BLaER1 treated with 17β-estradiol and CSF1 and Interleukin-3, amounts not matched to agents 10 nM and 100 nM (cell line): Measurements from ENCODE around the gene ATP6V1C2.

Experiments
- H3K27ac ChIP-seq, 11 experiments: shearing (Covaris generic); formaldehyde crosslinking; 2 replicates each; pipeline ENCODE4 v1.8.1; 2022
- H3K27me3 ChIP-seq, 11 experiments: shearing (Covaris generic); formaldehyde crosslinking; 2 replicates each; pipeline ENCODE4 v1.8.1; 2022
- H3K36me3 ChIP-seq, 11 experiments: shearing (Covaris generic); formaldehyde crosslinking; 2 replicates each; pipeline ENCODE4 v1.8.1; 2022
- H3K4me1 ChIP-seq, 10 experiments: shearing (Covaris generic); formaldehyde crosslinking; 2 replicates each; pipeline ENCODE4 v1.8.1; 2022
- H3K4me2 ChIP-seq, 11 experiments: shearing (Covaris generic); formaldehyde crosslinking; 2 replicates each; pipeline ENCODE4 v1.8.1; 2022
- H3K4me3 ChIP-seq, 10 experiments: shearing (Covaris generic); formaldehyde crosslinking; 2 replicates each; pipeline ENCODE4 v1.8.1; 2022
- H3K9ac ChIP-seq, 11 experiments: shearing (Covaris generic); formaldehyde crosslinking; 2 replicates each; pipeline ENCODE4 v1.8.1; 2022
- H3K9me3 ChIP-seq, 11 experiments: shearing (Covaris generic); formaldehyde crosslinking; replicated peaks in 1 of 11; 2 replicates each; pipeline ENCODE4 v1.8.1; 2022
- H4K20me1 ChIP-seq, 11 experiments: shearing (Covaris generic); formaldehyde crosslinking; 2 replicates each; pipeline ENCODE4 v1.8.1; 2022
- Cebpa-rat ChIP-seq, 11 experiments: shearing (Covaris generic); IDR thresholded peaks; 2 replicates each; pipeline ENCODE4 v1.8.1; 2022

The ATP6V1C2 gene

DNA sequence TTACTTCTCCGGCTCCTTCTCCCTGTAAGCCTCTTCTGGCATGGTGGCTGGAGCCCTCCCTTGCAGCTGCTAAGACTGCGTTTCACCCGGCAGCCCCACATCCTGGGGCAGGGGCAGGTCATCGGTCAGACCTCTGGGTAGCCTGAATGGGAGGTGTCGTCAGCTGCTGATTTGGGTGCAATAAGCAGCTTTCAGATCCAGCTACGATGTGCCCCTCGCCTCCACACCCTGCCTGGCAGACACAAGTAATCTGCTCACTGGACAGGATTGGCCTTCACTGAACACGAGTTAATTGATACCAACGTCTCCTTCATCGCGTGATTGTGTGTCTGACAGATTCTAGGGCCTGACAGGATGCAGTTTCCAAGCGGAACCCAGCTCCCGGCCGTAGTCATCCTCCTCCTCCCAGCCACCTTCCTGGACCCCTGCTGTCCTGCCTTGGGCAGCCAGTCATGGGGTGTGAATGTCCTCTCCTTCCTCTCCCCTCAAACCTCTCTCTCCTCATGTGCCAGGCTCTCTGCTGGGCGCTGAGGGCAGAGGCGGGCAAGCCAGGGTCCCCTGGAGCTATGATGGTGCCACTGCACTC is 110.1 kb downstream of the ATP6V1C2 start:
- Histone ChIP-seq H3K4me2 (peak overlapping the region; percentile 52 to 92 (median 72); a peak in 20 of 22 replicates), H3K36me3 (no peaks in the 10 kb centered on the region), H3K27me3 (peaks cover 0 to 11% (median 0%) of the 10 kb centered on the region in 11 experiments; a peak in 3 of 22 replicates), H4K20me1 (peaks cover 0 to 19% (median 0%) of the 10 kb centered on the region in 11 experiments; a peak in 2 of 22 replicates), H3K9ac (peak overlapping the region in 6 of 11 experiments; percentile 35 to 64 (median 44); a peak in 7 of 22 replicates), H3K9me3 (peaks cover 0 to 4% (median 0%) of the 10 kb centered on the region in 11 experiments; a peak in 3 of 22 replicates), H3K4me3 (no peak overlapping the region), H3K4me1 (peaks cover 51 to 95% (median 91%) of the 10 kb centered on the region in 10 experiments), H3K27ac (peak overlapping the region in 6 of 11 experiments; percentile 19 to 67 (median 57); a peak in 8 of 22 replicates)
- TF ChIP-seq Cebpa-rat (IDR thresholded peaks at IDR 0.05): no peak

DNA sequence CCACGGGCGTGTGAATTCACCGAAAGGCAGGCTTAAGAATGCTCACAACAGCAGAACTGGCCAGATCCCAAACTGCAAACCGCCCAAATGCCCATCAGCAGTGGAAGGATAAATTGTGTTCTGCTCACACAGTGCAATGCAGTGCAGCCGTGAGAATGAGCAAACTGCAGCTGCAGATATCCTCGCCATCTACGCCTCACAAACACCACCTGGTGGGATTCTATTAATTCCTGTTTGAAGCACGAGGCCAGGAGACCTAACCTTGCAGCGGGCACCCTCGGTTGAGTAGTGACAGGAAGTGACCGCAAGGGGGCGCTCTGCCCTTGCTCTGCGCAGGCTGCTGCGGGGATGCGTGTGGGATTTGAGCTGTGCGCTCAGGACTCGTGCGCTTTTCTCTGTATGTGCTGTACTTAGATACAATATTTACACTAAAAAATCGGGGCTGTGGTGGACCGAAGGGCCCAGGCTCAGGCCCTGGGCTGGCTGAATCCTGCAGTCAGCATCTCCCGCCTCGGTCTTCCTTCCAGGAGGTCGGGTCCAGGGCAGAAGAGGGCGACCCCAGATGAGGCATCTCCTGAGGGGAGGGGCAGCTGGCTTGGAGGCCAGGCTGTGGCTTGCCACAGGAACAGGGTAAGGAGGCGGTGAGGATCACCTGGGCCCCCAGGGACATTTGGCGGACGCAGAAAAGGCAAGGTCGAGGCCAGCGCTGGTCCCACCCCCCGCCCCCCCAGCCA is 110.9 kb downstream of the ATP6V1C2 start:
- Histone ChIP-seq H3K9me3 (no peaks in the 10 kb centered on the region), H3K4me2 (peak overlapping the region; percentile 57 to 92 (median 72)), H3K27ac (peak overlapping the region in 2 of 11 experiments; percentile 59 to 68; a peak in 1 of 22 replicates), H3K4me3 (peak overlapping the region in 1 of 10 experiments; percentile 22; a peak in 1 of 20 replicates), H3K4me1 (peaks cover 44 to 87% (median 82%) of the 10 kb centered on the region in 10 experiments), H4K20me1 (peaks cover 0 to 19% (median 0%) of the 10 kb centered on the region in 11 experiments; a peak in 2 of 22 replicates), H3K9ac (peak overlapping the region in 3 of 11 experiments; percentile 6 to 65 (median 63); a peak in 6 of 22 replicates), H3K36me3 (no peaks in the 10 kb centered on the region), H3K27me3 (peaks cover 0 to 11% (median 0%) of the 10 kb centered on the region in 11 experiments; a peak in 3 of 22 replicates)
- no peak for TF ChIP-seq Cebpa-rat (IDR thresholded peaks at IDR 0.05)

DNA sequence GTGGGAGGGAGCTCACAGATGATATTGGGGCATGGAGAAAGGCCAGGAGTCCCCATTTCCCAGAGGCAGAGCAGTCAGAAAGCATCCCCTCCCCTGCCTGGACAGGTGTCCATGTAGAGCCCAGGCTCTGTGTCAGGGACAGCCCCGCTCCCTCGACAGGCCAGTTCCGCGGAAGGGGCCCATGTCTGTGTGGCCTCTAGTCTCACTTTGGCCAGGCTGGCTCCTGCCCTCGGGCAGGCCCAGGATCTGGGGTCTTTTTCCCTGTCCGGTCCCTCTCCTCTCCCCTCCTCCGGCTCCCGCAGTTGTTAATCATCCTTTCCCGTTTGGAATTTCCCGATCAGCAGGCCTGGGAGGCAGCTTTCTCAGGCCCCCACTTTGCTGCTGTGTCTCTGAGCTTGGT is 111.6 kb downstream of the ATP6V1C2 start:
- H3K4me2 ChIP-seq: peak overlapping the region; percentile 57 to 92 (median 72)
- peak overlapping the region in 3 of 11 experiments; percentile 59 to 72 (median 68); a peak in 3 of 22 replicates for H3K27ac ChIP-seq

DNA sequence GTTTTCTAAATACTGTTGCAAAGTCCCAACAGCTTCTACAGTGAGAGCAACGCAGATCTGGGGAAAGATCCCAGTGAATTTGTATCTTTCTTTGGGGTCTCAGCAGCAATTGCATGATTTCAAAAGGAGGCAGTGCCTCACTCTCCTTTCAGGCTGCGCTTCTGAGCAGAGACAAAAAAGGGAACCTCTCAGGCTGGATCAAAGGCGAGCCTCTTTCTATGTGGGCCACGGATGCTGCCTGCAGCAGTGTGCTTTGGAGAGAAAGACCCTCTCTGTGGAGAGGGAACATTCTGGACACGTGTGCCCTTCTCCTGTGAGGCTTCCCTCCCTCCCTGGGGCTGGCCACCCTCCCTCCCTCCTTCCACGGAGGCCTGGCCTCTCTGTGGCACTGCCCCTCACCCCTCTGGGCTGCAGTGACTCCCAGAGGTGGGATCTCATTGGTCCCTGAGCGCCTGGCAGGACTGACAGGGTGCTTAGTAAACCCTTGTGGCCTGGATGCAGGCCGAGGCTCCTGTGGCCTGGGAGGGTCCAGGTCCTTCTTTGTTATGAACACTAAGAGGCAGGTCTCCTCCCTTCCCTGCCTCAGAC is 112.7 kb downstream of the ATP6V1C2 start:
- Histone ChIP-seq H3K9me3 (no peaks in the 10 kb centered on the region), H3K27me3 (peaks cover 0 to 9% (median 0%) of the 10 kb centered on the region in 11 experiments; a peak in 3 of 22 replicates), H3K4me1 (peaks cover 27 to 69% (median 64%) of the 10 kb centered on the region in 10 experiments), H4K20me1 (peaks cover 0 to 19% (median 0%) of the 10 kb centered on the region in 11 experiments; a peak in 2 of 22 replicates), H3K4me2 (peak overlapping the region; percentile 39 to 92 (median 72); a peak in 20 of 22 replicates), H3K9ac (peak overlapping the region in 4 of 11 experiments; percentile 3 to 65 (median 40); a peak in 5 of 22 replicates), H3K27ac (peak overlapping the region in 3 of 11 experiments; percentile 59 to 72 (median 68); a peak in 6 of 22 replicates), H3K4me3 (peak overlapping the region in 1 of 10 experiments; percentile 26; a peak in 1 of 20 replicates), H3K36me3 (no peaks in the 10 kb centered on the region)
- TF ChIP-seq Cebpa-rat (IDR thresholded peaks at IDR 0.05): no peak

More for the DNA sequence above, 111.6 kb downstream of the ATP6V1C2 start:
- Histone ChIP-seq H3K9ac (peak overlapping the region in 3 of 11 experiments; percentile 10 to 65 (median 63); a peak in 5 of 22 replicates), H3K4me1 (peaks cover 38 to 80% (median 75%) of the 10 kb centered on the region in 10 experiments), H4K20me1 (peaks cover 0 to 19% (median 0%) of the 10 kb centered on the region in 11 experiments; a peak in 2 of 22 replicates), H3K4me3 (no peak overlapping the region), H3K36me3 (no peaks in the 10 kb centered on the region), H3K27me3 (peaks cover 0 to 11% (median 0%) of the 10 kb centered on the region in 11 experiments; a peak in 3 of 22 replicates), H3K9me3 (no peaks in the 10 kb centered on the region)
- TF ChIP-seq Cebpa-rat (IDR thresholded peaks at IDR 0.05): no peak
